ENCODE results near the gene IL17REL.

IL17REL gene

GRCh38 chr22:49979587-49980264 lies 32.8 kb downstream of the IL17REL start:
- TF ChIP-seq, protein P1, sequence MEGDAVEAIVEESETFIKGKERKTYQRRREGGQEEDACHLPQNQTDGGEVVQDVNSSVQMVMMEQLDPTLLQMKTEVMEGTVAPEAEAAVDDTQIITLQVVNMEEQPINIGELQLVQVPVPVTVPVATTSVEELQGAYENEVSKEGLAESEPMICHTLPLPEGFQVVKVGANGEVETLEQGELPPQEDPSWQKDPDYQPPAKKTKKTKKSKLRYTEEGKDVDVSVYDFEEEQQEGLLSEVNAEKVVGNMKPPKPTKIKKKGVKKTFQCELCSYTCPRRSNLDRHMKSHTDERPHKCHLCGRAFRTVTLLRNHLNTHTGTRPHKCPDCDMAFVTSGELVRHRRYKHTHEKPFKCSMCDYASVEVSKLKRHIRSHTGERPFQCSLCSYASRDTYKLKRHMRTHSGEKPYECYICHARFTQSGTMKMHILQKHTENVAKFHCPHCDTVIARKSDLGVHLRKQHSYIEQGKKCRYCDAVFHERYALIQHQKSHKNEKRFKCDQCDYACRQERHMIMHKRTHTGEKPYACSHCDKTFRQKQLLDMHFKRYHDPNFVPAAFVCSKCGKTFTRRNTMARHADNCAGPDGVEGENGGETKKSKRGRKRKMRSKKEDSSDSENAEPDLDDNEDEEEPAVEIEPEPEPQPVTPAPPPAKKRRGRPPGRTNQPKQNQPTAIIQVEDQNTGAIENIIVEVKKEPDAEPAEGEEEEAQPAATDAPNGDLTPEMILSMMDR (conservative IDR thresholded peaks at IDR 0.05): peak; percentile 63
- no peak overlapping the region for H3K27ac ChIP-seq

GRCh38 chr22:49977578-49977977 lies 35.0 kb downstream of the IL17REL start:
- H3K27ac ChIP-seq: no peak overlapping the region
- TF ChIP-seq, protein P1 (conservative IDR thresholded peaks at IDR 0.05): no peak

GRCh38 chr22:49976439-49977175 lies 36.0 kb downstream of the IL17REL start:
- no peak overlapping the region for H3K27ac ChIP-seq
- TF ChIP-seq, protein P1 (conservative IDR thresholded peaks at IDR 0.05): no peak

DNA sequence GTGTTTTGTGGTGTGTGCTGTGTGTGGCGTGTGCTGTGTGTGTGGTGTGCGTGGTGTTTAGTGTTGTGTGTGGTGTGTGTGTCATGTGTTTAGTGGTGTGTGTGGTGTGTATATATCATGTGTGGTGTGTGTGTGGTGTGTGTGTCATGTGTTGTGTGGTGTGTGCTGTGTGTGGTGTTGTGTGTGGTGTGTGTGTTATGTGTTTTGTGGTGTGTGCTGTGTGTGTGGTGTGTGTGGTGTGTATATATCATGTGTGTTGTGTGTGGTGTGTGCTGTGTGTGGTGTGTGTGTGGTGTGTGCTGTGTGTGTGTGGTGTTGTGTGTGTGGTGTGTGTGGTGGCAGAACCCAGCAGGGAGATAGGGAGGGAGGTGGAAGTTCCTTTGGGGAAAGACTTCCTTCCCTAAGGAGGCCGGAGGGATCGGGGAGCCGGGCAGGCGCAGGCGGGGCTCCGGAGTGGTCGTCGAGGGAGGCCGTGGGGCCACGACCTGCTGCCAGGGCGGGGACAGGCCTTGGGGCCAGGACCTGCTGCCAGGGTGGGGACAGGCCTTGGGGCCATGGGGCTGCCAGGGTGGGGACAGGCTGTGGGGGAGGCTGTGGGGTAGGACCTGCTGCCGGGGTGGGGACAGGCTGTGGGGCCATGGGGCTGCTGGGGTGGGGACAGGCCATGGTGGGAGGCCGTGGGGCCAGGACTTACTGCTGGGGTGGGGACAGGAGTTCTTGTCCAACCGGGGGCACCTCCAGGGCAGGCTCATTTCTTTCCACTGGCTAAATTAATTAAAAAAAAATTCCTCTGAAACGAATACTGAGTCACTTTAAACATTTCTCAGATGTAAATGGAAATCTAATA lies 36.8 kb downstream of the IL17REL start:
- TF ChIP-seq, protein P1 (conservative IDR thresholded peaks at IDR 0.05): no peak
- H3K27ac ChIP-seq: no peak overlapping the region

DNA sequence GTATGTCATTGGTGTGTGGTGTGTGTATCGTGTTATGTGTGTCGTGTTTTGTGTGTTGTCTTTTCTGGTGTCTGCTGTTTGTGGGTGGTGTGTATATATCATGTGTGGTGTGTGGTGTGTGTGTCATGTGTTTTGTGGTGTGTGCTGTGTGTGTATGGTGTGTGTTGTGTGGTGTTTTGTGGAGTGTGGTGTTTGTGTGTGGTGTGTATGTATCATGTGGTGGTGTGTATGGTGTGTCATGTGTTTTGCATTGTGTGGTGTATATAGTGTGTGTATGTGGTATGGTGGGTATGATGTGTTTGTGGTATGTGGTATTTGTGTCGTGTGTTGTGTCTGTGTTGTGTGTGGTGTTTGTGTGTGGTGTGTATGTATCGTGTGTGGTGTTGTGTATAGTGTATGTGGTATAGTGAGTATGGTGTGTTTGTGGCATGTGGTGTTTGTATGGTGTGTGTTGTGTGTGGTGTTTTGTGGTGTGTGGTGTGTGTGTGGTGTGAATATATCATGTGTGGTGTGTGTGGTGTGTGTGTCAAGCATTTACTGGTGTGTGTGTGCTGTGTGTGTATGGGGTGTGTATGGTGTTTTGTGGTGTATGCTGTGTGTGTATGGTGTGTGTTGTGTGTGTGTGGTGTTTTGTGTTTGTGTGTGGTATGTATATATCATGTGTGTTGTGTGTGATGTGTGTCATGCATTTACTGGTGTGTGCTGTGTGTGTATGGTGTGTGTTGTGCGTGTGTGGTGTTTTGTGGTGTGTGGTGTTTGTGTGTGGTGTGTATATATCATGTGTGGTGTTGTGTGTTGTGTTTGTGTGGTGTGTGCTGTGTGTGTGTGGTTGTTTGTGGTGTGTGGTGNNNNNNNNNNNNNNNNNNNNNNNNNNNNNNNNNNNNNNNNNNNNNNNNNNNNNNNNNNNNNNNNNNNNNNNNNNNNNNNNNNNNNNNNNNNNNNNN lies 39.3 kb downstream of the IL17REL start:
- H3K27ac ChIP-seq: no peak overlapping the region
- TF ChIP-seq, protein P1 (conservative IDR thresholded peaks at IDR 0.05): no peak

DNA sequence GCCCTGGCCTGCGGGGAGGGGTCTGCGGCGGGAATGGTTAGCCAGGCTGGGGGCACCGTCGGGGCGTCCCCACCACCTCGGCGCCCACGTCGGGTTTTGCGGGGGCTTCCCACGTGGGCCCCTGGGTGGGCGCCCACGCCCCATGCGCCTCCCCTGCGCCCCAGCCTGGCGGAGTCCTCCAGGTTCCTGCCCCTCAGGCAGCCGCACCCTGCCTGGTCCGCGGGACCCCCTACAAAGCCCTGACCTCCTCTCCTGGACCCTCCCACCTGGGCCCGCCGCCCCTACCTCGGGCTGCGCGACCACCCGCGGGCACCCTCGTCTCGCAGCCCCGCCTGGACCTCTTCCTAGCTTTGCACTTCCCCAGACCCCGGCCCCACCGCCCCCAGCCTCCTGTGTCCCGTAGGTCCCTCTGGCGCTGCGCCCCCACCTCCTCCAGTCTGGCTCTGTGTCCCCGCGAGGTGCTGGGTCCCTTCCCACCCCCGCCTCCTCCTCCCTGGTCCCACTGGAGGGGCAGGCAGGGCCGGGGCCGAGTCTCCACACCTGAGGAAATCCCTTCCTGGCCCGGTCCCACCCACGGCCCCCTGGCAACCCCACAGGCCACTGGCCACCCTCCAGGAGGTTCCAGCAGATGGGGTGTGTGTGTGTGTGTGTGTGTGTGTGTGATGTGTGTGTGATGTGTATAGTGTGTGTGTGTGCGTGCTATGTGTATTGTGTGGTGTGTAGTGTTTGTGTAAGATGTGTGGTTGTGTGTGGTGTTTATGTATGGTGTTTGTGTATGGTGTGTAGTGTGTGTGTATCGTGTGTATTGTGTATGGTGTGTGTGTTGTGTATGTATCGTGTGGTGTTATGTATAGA lies 40.2 kb downstream of the IL17REL start:
- no peak overlapping the region for H3K27ac ChIP-seq
- TF ChIP-seq, protein P1 (conservative IDR thresholded peaks at IDR 0.05): no peak

All from VCaP (cell line).